H1 (cell line): Measurements from ENCODE around the gene FAR1. TPM values are rescaled to one million over a fixed set of nuclear protein-coding genes. Genes with fewer than 3 reads are reported as not detected.

Experiments used
- JUN ChIP-seq: IDR thresholded peaks from 2 replicates; pipeline ENCODE4 v1.6.1; 2011; ENCODE audit warnings: low read depth, mild to moderate bottlenecking, improper control_type of control experiment, low read length
- SIRT6 ChIP-seq: IDR thresholded peaks from one replicate; pipeline ENCODE4 v1.7.1; 2012; ENCODE audit warnings: low read length, inconsistent platforms
- SUZ12 ChIP-seq: fragments of 200-600 bp; sonication (generic); IDR thresholded peaks from 2 replicates; pipeline ENCODE4 v1.6.1; 2012; ENCODE audit warnings: mild to moderate bottlenecking, inconsistent platforms, low read length, moderate library complexity, mixed read lengths
- polyA plus RNA-seq, 7 experiments: library from polyadenylated mRNA; depleted of rRNA in 3 of 7; stranded (reverse) in 5 of 7; unstranded in 2 of 7; fragments of >200 nt in 5 of 7; fragments of 200-250 nt in 2 of 7; gene quantifications; 1 replicate in 5 of 7; 2 replicates in 1 of 7; 4 replicates in 1 of 7; pipeline versions ENCODE4 v1.2.1 to v1.2.3, GENCODE V29; 2011 to 2013; ENCODE audit warnings: missing spikeins in 2 of 7, mixed read lengths in 2 of 7
- total RNA-seq: library from RNA; stranded (reverse); fragmentation: NEBNext Ultra II Directional; extraction: Animal tissue kit (Norgen Biotek cat#: 25700); gene quantifications from 2 replicates; pipeline ENCODE4 v1.2.1, GENCODE V29; 2021

FAR1 gene
- total and polyA plus RNA-seq, 2 of the 8 experiments (the other 6 are each of a cell fraction or from before 2014, with no cell fraction given) = 29.7 to 68.5 TPM

DNA sequence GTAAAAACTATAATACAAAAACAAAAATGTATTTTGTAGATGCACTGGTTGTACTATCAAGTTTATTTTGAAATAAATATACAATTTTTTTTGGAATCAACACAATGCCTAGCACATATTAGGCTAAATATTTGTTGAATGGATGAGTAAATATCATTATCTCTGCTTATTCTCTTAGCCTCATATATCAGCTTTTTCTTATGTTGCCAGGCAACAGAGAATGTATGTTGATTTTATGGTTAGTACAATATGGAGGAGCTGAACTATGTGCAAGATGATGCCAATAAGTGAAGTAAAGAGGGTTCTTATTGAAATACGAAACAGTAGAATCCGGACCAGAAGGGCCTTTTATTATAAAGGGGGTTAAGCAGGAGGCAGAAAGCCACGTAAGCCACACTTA, 94.9 kb downstream of the FAR1 start (continued):
- TF ChIP-seq SIRT6 (no peak), SUZ12 (no peak), JUN (no peak)
